Stimulated activated CD4-positive, alpha-beta T cell treated with anti-CD3 and anti-CD28 coated beads, Interleukin-15, amount 100 ng/mL, for 24 hours (primary cell): ENCODE data around the gene AK6.
"Not testable (repeated sequence)": the region's sequence is repeated elsewhere in the genome, so short reads cannot be mapped to it uniquely, and the experiment has no call there.

Source experiments
- DNase-seq: peaks from one replicate; pipeline ENCODE4 v3.0.0-alpha.2; 2020

Gene AK6

DNA sequence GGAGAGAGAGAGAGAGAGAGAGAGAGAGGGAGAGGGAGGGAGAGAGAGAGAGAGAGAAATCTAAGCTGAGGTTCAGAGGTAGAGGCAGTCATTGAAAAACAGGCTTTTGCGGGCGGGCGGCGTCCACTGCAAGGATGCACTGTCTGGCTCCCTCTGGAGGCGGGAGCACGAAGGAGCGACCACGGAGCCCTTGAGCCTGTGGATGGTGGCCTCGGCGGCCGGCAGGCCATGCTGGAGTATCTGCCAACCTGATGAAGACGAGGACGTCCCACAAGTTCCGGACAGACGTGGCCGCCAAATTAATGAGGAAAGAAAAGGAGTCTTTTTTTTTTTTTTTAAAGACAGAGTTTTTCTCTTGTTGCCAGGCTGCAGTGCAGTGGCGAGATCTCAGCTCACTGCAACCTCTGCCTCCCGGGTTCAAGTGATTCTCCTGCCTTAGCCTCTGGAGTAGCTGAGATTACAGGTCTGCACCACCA is 34.5 kb downstream of the AK6 start:
- DNase-seq, result peak; percentile 84

DNA sequence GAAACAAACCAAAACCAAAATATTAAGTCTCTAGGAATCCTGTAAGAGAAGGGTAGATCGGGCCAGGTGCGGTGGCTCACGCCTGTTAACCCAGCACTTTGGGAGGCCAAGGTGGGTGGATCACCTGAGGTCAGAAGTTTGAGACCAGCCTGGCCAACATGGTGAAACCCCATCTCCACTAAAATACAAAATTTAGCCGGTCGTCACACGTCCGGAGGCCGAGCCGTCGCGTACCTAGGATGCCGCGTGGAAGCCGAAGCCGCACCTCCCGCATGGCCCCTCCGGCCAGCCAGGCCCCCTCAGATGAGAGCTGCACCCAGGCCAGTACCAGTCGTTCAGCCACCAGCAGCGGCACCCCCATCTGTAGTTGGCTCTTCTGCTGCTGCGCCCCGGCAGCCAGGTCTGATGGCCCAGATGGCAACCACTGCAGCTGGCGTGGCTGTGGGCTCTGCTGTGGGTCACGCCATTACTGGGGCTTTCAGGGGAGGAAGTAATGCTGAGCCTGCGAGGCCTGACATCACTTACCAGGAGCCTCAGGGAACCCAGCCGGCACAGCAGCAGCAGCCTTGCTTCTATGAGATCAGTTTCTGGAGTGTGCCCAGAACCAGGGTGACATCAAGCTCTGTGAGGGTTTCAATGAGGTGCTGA is 35.5 kb downstream of the AK6 start:
- not testable (repeated sequence) for DNase-seq

DNA sequence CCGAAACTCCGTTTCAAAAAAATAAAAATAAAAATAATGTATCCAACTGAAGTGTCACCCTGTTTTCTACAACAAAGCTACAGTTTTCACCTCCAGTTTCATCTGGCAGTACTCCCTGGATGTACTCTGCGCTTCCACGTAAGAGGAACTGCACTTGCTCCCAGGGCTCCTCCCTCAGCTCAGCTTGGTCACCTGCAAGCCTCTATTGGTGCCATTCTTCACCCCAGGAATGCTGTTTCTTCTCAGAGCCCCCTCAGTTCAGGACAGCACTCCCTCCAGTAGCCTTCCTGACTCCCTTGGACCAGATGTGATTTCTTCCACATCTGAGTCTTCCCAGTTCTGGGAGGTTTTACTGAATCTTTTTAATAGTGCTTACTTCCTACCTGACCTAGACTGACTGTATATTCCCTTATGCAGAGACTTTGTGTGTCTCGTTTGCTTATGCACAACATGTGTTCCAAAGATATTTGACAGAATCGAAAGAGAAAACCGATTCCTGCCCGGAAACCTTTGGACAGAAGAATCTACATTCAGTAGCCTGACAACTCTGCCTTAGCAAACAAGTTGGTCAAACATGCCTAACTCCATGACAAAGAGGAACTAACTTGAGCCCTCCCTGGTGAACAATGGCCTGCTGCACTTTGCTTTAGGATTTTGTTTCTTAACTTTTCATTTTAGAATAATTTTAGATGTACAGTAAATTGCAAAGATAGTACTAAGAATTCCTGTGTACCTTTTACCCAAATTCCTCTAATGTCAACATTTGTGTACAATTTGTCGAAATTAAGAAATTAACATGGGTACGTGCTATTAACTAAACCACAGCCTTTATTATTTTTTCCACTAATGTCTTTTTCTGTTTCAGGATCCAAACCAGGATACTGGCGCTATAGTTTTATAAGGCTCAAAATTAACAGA is 37.5 kb downstream of the AK6 start:
- DNase-seq, result no peak

DNA sequence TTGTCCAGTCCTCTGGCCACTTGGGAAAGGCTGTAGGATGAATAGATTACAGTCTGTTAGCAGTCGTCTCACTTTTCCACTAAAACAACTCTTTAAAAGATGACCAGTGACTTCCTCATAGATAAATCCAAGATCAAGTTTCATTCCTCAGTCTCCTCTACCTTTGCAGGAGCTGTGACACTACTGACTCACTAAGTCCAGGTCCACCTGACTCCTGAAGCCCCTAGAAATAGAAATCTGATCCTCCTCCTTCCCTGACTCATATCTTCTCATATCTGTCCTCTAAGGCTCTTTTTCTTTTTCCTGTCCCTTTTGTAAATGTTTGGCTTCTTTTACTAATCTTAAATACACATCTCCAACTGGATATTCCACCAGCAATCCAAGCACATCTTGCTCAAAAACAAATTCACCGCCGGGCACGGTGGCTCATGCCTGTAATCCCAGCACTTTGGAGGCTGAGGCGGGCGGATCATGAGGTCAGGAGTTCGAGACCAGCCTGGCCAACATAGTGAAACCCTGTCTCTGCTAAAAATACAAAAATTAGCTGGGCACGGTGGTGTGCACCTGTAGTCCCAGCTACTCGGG is 39.3 kb downstream of the AK6 start:
- DNase-seq, result no peak

DNA sequence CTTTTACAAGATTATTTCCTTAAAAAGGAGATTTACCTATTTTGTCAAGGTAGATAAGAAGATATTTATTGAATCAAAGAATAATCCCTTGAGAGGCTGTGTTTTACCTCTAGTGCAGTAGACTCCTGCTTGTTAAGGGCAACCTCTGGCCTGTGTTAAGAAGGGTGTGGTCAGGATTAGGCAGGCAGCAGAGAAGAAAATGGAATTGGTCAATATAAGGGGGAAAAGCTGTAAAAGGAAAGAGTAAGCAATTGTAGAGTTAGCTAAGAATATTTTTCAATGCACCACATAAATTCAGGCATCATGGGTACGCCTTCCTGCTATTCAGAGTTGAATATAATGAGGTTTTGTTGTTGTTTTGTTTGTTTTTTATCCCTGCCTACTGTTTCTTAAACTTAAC is 43.0 kb downstream of the AK6 start:
- DNase-seq, result no peak

DNA sequence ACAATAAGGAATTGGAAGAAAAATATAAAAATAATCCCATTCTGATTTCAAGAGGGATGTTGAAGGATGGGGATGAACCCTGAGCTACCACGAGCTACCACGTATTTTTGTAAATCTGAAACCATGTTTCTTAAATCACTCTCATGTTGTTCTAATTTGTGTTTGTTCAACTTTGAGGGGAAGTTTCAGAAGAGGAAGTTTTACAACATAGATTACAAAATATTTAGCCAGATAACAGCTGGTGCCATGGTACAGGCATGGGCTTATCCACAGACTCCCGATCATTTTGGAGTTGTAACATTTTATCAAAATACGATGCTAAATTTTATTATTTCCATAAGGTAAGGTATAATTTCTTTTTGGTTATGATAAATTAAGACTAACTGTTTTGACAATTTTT is 51.9 kb downstream of the AK6 start:
- no peak for DNase-seq

DNA sequence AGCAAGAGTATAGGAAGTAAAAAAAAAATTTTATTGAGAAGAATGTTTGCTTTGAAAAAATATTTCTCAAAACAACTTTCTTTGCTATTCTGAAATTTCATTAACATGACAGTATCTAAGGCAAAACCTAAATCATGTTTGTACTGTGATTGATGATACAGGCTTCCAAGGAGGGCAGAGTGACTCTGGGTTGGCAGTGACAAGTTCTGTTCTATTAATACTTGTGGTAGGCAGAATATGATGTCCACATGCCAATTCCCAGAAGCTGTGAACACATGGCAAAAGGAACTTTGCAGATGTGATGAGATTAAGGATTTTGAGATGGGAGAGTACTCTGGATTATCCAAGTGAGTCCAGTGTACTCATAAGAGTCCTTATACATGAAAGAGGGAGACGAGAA is 53.3 kb downstream of the AK6 start:
- no peak for DNase-seq

DNA sequence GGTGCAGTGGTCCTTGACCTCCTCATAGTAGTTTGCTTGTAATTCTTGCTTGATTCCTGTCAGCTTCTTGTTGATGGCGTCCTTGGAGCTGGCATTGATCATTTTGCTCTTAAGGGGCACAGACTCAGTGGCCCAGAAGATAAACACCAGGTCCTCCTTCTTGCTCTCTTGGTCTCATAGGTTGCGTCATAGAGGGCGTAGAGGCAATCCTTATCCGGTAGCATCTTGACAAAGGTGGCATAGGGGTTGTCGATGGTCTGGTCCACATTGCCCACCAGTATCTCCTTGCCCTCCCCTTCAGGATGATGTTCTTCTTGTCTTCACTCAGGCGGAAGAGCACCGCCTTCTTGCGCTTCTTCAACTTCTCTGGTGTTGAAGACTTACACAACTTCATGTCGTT is 55.9 kb downstream of the AK6 start:
- no peak for DNase-seq

DNA sequence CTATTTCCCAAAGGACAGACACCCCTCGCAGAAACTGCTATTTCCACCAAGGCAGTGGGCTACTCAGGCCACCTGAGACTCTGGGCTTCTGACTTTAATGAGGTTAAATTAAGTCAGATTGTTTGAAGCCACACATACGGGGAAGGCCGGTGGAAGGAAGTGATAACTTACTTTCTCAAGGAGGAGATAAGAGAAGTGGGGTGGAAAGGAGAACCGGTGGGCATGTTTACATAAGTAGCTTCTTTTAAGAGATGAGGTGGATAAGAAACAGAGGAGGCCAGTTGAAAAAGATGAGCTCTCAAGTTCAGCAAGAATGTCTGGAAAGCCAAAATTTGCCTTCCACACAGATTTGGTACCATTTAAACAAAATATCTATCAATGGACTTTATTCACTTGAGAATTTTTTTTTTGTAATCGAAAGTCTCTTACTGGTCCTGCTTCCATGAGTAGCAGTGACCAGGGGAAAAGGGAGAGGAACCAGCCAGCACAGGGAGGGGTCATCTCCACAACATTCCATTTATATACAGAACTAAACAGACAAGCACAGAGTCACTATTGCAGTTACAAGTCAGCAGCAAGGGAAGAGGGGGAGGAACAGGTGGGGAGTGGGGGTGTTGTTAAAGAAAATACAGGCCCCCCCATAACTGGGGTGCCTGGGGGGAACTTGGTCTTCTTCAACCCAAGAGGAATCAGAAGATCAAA is 56.7 kb downstream of the AK6 start:
- no peak for DNase-seq

DNA sequence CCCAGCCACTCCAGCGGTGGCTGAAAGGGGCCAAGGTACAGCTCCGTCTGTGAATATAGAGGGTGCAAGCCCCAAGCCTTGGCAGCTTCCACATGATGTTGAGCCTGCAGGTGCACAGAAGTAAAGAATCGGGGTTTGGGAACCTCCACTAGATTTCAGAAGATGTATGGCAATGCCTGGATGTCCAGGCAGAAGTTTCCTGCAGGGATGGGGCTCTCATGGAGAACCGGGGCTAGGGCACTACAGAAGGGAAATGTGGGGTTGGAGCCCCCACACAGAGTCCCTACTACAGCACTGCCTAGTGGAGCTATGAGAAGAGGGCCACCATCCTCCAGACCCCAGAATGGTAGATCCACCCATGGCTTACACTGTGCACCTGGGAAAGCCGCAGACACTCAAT is 59.9 kb downstream of the AK6 start:
- DNase-seq, result no peak

DNA sequence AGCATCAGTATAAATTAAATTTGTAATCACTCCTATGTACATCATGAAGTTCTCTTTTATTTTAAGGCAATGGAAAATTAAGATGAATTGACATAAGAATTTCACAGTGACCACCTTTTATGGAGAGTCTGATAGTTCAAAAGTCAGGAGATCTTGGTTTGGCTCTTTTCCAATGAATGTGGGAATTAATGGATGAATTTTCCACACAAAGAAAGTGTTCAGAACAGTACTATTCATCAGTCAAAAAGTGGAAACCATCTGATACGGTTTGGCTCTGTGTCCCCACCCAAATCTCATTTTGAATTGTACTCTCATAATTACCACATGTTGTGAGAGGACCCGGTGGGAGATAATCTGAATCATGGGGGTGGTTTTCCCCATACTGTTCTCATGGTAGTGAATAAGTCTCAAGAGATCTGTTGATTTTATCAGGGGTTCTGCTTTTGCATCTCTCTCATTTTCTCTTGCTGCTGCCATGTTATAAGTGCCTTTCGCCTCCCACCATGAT is 61.2 kb downstream of the AK6 start:
- no peak for DNase-seq

DNA sequence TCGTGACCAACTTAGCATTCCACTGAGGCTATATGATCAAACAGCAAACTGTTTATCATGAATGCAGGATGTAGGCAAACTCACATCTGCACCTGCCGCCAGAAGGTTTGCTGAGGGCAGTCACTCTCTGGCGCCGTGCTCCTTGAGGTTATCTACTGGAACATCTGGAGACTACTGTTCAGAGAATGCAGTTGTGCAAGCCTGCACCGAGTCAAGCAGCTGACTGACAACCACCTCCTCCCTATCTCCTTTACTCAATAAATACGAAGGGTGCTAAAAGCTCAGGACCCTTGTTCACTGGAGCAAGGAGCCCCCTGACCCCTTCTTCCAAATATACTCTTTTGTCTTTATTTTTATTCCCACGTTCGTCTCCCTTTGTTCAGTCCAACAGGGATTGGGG is 63.8 kb downstream of the AK6 start:
- DNase-seq, result no peak
